H9 (cell line): Measurements from ENCODE around the gene TERT. TPM values are rescaled to one million over a fixed set of nuclear protein-coding genes. Genes with fewer than 3 reads are reported as not detected.

Experiments used
- DNase-seq: peaks from one replicate; pipeline ENCODE4 v3.0.0-alpha.2; 2017
- H2AFZ ChIP-seq: one replicate; pipeline ENCODE4 v1.6.1; 2013; ENCODE audit warnings: mild to moderate bottlenecking, low read length, control low read depth, moderate library complexity
- H2AK5ac ChIP-seq: 2 replicates; pipeline ENCODE4 v1.6.1; 2013; ENCODE audit warnings: low read length, control low read depth, mixed read lengths; ENCODE audit not compliant: insufficient read length
- H2BK120ac ChIP-seq: one replicate; pipeline ENCODE4 v1.6.1; 2013; ENCODE audit warnings: low read depth, mild to moderate bottlenecking, low read length, control low read depth, inconsistent platforms; ENCODE audit not compliant: poor library complexity, severe bottlenecking
- H2BK12ac ChIP-seq: 2 replicates; pipeline ENCODE4 v1.6.1; 2013; ENCODE audit warnings: low read length, control low read depth, mixed read lengths, low read depth; ENCODE audit not compliant: insufficient read length
- H2BK15ac ChIP-seq: 2 replicates; pipeline ENCODE4 v1.6.1; 2013; ENCODE audit warnings: low read depth, low read length, control low read depth
- H2BK20ac ChIP-seq: one replicate; pipeline ENCODE4 v1.6.1; 2013; ENCODE audit warnings: low read depth, mild to moderate bottlenecking, low read length, control low read depth, inconsistent platforms; ENCODE audit not compliant: poor library complexity, severe bottlenecking
- H2BK5ac ChIP-seq: 2 replicates; pipeline ENCODE4 v1.6.1; 2013; ENCODE audit warnings: low read length, control low read depth, mixed read lengths; ENCODE audit not compliant: insufficient read length
- H3K14ac ChIP-seq: 2 replicates; pipeline ENCODE4 v1.6.1; 2013; ENCODE audit warnings: low read length, control low read depth; ENCODE audit not compliant: insufficient read depth
- H3K18ac ChIP-seq: 2 replicates; pipeline ENCODE4 v1.6.1; 2013; ENCODE audit warnings: low read depth, mild to moderate bottlenecking, mixed read lengths, low read length, control low read depth; ENCODE audit not compliant: insufficient read length
- H3K23ac ChIP-seq: 2 replicates; pipeline ENCODE4 v1.6.1; 2013; ENCODE audit warnings: low read length, control low read depth, mixed read lengths, low read depth; ENCODE audit not compliant: insufficient read length
- H3K23me2 ChIP-seq: 2 replicates; pipeline ENCODE4 v1.6.1; 2013; ENCODE audit warnings: low read depth, mild to moderate bottlenecking, mixed read lengths, low read length, control low read depth; ENCODE audit not compliant: insufficient read length, poor library complexity, severe bottlenecking
- H3K27ac ChIP-seq: 2 replicates; pipeline ENCODE4 v1.5.1; 2013; ENCODE audit warnings: low read length, control low read depth, mixed read lengths, low read depth; ENCODE audit not compliant: insufficient read length
- H3K27me3 ChIP-seq: 2 replicates; pipeline ENCODE4 v1.6.1; 2013; ENCODE audit warnings: low read length, control low read depth, inconsistent platforms; ENCODE audit not compliant: insufficient read depth
- H3K4ac ChIP-seq: 2 replicates; pipeline ENCODE4 v1.6.1; 2013; ENCODE audit warnings: low read depth, mild to moderate bottlenecking, control low read depth, inconsistent platforms, low read length, moderate library complexity
- H3K4me1 ChIP-seq: 2 replicates; pipeline ENCODE4 v1.6.1; 2013; ENCODE audit warnings: low read length, control low read depth, inconsistent platforms; ENCODE audit not compliant: insufficient read depth
- H3K4me2 ChIP-seq: 2 replicates; pipeline ENCODE4 v1.6.1; 2013; ENCODE audit warnings: low read length, control low read depth, mixed read lengths; ENCODE audit not compliant: insufficient read length, insufficient read depth
- H3K56ac ChIP-seq: 2 replicates; pipeline ENCODE4 v1.6.1; 2013; ENCODE audit warnings: low read depth, mild to moderate bottlenecking, mixed read lengths, low read length, control low read depth; ENCODE audit not compliant: insufficient read length
- H3K79me1 ChIP-seq: 2 replicates; pipeline ENCODE4 v1.6.1; 2013; ENCODE audit warnings: low read depth, mild to moderate bottlenecking, moderate library complexity, low read length, control low read depth, inconsistent platforms; ENCODE audit not compliant: insufficient read depth, poor library complexity, severe bottlenecking
- H3K79me2 ChIP-seq: 2 replicates; pipeline ENCODE4 v1.6.1; 2013; ENCODE audit warnings: low read length, control low read depth, inconsistent platforms; ENCODE audit not compliant: insufficient read depth
- H3K9ac ChIP-seq: 2 replicates; pipeline ENCODE4 v1.6.1; 2013; ENCODE audit warnings: low read length, control low read depth, mixed read lengths; ENCODE audit not compliant: insufficient read length; ENCODE audit errors: extremely low read depth
- H3K9me3 ChIP-seq: one replicate; pipeline ENCODE4 v1.6.1; 2013; ENCODE audit warnings: low read depth, low read length, inconsistent platforms; ENCODE audit not compliant: control insufficient read depth
- H3T11ph ChIP-seq: one replicate; pipeline ENCODE4 v1.6.1; 2013; ENCODE audit warnings: mild to moderate bottlenecking, low read length, control low read depth, inconsistent platforms
- H4K20me1 ChIP-seq: one replicate; pipeline ENCODE4 v1.6.1; 2013; ENCODE audit not compliant: control insufficient read depth, insufficient read length, insufficient read depth
- H4K5ac ChIP-seq: 2 replicates; pipeline ENCODE4 v1.6.1; 2013; ENCODE audit warnings: low read depth, mild to moderate bottlenecking, mixed read lengths, low read length, control low read depth; ENCODE audit not compliant: insufficient read length
- H4K8ac ChIP-seq: replicated peaks from 2 replicates; pipeline ENCODE4 v1.6.1; 2013; ENCODE audit warnings: low read length, control low read depth, mixed read lengths, low read depth; ENCODE audit not compliant: insufficient read length
- H4K91ac ChIP-seq: 2 replicates; pipeline ENCODE4 v1.6.1; 2013; ENCODE audit warnings: low read depth, mild to moderate bottlenecking, moderate library complexity, mixed read lengths, low read length, control low read depth; ENCODE audit not compliant: insufficient read length
- H3K27ac Mint-ChIP-seq, 3 experiments: 2 replicates in 2 of 3; 3 replicates in 1 of 3; pipeline ENCODE4 v1.8.0; 2020 to 2021; ENCODE audit warnings: mixed read lengths in 3 of 3, mild to moderate bottlenecking in 1 of 3, moderate library complexity in 1 of 3
- H3K27me3 Mint-ChIP-seq: 2 replicates; pipeline ENCODE4 v1.8.0; 2021; ENCODE audit warnings: low read depth, mild to moderate bottlenecking, moderate library complexity, mixed read lengths
- H3K36me3 Mint-ChIP-seq, 3 experiments: 2 replicates in 2 of 3; 3 replicates in 1 of 3; pipeline ENCODE4 v1.8.0; 2020 to 2021; ENCODE audit warnings: low read depth in 3 of 3, mixed read lengths in 3 of 3; ENCODE audit not compliant: insufficient read depth in 1 of 3
- H3K4me1 Mint-ChIP-seq, 2 experiments: 2 replicates each; pipeline ENCODE4 v1.8.0; 2020; ENCODE audit warnings: mixed read lengths in 2 of 2
- H3K4me3 Mint-ChIP-seq, 2 experiments: 2 replicates in 1 of 2; 3 replicates in 1 of 2; pipeline ENCODE4 v1.8.0; 2020 to 2021; ENCODE audit warnings: mild to moderate bottlenecking in 2 of 2, mixed read lengths in 2 of 2, moderate library complexity in 1 of 2
- H3K9me3 Mint-ChIP-seq, 2 experiments: 2 replicates in 1 of 2; 3 replicates in 1 of 2; pipeline ENCODE4 v1.8.0; 2020; ENCODE audit warnings: mild to moderate bottlenecking in 2 of 2, mixed read lengths in 2 of 2, moderate library complexity in 1 of 2
- WGBS: extraction: QIAGEN DNeasy Blood & Tissue Kit; methylation state at CpG from one replicate; pipeline ENCODE4 v1.1.7; 2013; ENCODE audit warnings: missing lambda C conversion rate, low lambda C conversion rate, mixed read lengths; ENCODE audit not compliant: insufficient read length; ENCODE audit errors: extremely low coverage; 5-methylcytosine and 5-hydroxymethylcytosine counted together
- total RNA-seq: library from RNA; stranded (reverse); gene quantifications from 2 replicates; pipeline ENCODE4 v1.2.1, GENCODE V29; 2021
- TF ChIP-seq, protein P1 (sequence below): fragments of 200-600 bp; sonication (generic); conservative IDR thresholded peaks from 3 replicates; pipeline ENCODE4 v1.8.0; 2021; ENCODE audit warnings: antibody characterized with exemption, mild to moderate bottlenecking

TERT gene
- total RNA-seq, 1 experiment from 2014 or later = 15.5 TPM

DNA sequence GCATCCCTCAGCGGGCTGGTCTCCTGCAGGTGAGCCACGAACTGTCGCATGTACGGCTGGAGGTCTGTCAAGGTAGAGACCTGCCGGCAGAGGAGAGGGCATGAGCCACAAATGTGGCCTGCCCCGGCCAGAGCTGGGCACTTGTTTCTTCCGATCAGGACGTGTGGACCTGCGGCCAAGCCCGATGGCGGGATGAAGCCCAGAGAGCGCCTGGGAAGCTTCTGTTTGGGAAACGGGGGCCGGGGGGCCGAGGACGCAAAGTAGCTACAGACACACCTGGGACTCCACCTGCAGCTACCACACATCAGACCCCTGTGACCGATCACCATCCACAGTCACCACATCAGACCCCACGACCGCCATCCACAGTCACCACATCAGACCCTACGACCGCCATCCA, 22.7 kb downstream of the TERT start:
- Histone ChIP-seq H3K9me3 (no peaks in the 10 kb centered on the region), H3K56ac (no peak overlapping the region), H3K27ac (no peak overlapping the region), H3K9ac (no peak overlapping the region), H3K18ac (no peak overlapping the region), H3K23ac (no peak overlapping the region), H2BK12ac (no peak overlapping the region), H4K20me1 (no peaks in the 10 kb centered on the region), H4K8ac (no peak overlapping the region), H3T11ph (no peak overlapping the region), H3K4me2 (no peak overlapping the region), H3K79me1 (no peaks in the 10 kb centered on the region), H3K79me2 (peaks cover 2% of the 10 kb centered on the region; the same call in 1 of the 2 replicates), H2BK5ac (no peak overlapping the region), H2AK5ac (no peak overlapping the region), H2AFZ (no peak overlapping the region), H4K91ac (no peak overlapping the region), H3K14ac (no peak overlapping the region), H2BK20ac (no peak overlapping the region), H3K4me1 (no peaks in the 10 kb centered on the region), H4K5ac (no peak overlapping the region), H3K23me2 (no peaks in the 10 kb centered on the region), H3K27me3 (no peaks in the 10 kb centered on the region), H3K4ac (no peak overlapping the region), H2BK120ac (no peak overlapping the region), H2BK15ac (no peak overlapping the region)
- no CpG with 5 or more reads among the region's 21 CpGs for WGBS
- Mint-ChIP-seq H3K9me3 (no peaks in the 10 kb centered on the region), H3K36me3 (peaks cover 20 to 31% (median 26%) of the 10 kb centered on the region in 3 experiments; a peak in 6 of 7 replicates), H3K4me3 (no peak overlapping the region), H3K27me3 (peaks cover 1% of the 10 kb centered on the region; the same call in 1 of the 2 replicates), H3K4me1 (no peaks in the 10 kb centered on the region), H3K27ac (no peak overlapping the region)
- TF ChIP-seq, protein P1, sequence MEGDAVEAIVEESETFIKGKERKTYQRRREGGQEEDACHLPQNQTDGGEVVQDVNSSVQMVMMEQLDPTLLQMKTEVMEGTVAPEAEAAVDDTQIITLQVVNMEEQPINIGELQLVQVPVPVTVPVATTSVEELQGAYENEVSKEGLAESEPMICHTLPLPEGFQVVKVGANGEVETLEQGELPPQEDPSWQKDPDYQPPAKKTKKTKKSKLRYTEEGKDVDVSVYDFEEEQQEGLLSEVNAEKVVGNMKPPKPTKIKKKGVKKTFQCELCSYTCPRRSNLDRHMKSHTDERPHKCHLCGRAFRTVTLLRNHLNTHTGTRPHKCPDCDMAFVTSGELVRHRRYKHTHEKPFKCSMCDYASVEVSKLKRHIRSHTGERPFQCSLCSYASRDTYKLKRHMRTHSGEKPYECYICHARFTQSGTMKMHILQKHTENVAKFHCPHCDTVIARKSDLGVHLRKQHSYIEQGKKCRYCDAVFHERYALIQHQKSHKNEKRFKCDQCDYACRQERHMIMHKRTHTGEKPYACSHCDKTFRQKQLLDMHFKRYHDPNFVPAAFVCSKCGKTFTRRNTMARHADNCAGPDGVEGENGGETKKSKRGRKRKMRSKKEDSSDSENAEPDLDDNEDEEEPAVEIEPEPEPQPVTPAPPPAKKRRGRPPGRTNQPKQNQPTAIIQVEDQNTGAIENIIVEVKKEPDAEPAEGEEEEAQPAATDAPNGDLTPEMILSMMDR = no peak
- DNase-seq = no peak
